Muscle of leg (tissue), 11 donors: ENCODE measurements around the gene C1QTNF8. TPM values are rescaled to one million over a fixed set of nuclear protein-coding genes. Genes with fewer than 3 reads are reported as not detected.

Source experiments
- DNase-seq: peaks from one replicate; pipeline ENCODE4 v3.0.0; 2013
- H3K27ac ChIP-seq: one replicate; pipeline ENCODE4 v1.5.1; 2013; ENCODE audit warnings: mild to moderate bottlenecking, low read length, control low read depth
- H3K27me3 ChIP-seq: one replicate; pipeline ENCODE4 v1.6.1; 2013; ENCODE audit warnings: low read length; ENCODE audit not compliant: control insufficient read depth, insufficient read depth
- H3K36me3 ChIP-seq: one replicate; pipeline ENCODE4 v1.6.1; 2013; ENCODE audit warnings: low read length; ENCODE audit not compliant: control insufficient read depth, insufficient read depth
- H3K4me1 ChIP-seq: one replicate; pipeline ENCODE4 v1.6.1; 2013; ENCODE audit warnings: low read length; ENCODE audit not compliant: control insufficient read depth, insufficient read depth
- H3K4me3 ChIP-seq: one replicate; pipeline ENCODE4 v1.5.1; 2013; ENCODE audit warnings: low read length, control low read depth
- H3K9me3 ChIP-seq: replicated peaks from 2 replicates; pipeline ENCODE4 v1.6.1; 2013; ENCODE audit warnings: low read depth, low read length; ENCODE audit not compliant: control insufficient read depth
- WGBS: methylation state at CpG from one replicate; pipeline ENCODE4 v1.1.5; 2013; ENCODE audit warnings: missing lambda C conversion rate; ENCODE audit not compliant: insufficient coverage; 5-methylcytosine and 5-hydroxymethylcytosine counted together
- polyA plus RNA-seq, 8 donors: library from polyadenylated mRNA; unstranded; fragments of 120-200 nt; gene quantifications; one replicate each; pipeline versions ENCODE4 v1.2.1 to v1.2.3, GENCODE V29; 2013; ENCODE audit warnings: inconsistent platforms in 1 of 8, low replicate concordance in 1 of 8; ENCODE audit not compliant: insufficient read length in 8 of 8, insufficient read depth in 1 of 8
- total RNA-seq: library from RNA; stranded (reverse); fragments of 120-200 nt; gene quantifications from one replicate; pipeline ENCODE4 v1.2.4, GENCODE V29; 2013

C1QTNF8 gene
- total and polyA plus RNA-seq, 9 donors, result not detected

DNA sequence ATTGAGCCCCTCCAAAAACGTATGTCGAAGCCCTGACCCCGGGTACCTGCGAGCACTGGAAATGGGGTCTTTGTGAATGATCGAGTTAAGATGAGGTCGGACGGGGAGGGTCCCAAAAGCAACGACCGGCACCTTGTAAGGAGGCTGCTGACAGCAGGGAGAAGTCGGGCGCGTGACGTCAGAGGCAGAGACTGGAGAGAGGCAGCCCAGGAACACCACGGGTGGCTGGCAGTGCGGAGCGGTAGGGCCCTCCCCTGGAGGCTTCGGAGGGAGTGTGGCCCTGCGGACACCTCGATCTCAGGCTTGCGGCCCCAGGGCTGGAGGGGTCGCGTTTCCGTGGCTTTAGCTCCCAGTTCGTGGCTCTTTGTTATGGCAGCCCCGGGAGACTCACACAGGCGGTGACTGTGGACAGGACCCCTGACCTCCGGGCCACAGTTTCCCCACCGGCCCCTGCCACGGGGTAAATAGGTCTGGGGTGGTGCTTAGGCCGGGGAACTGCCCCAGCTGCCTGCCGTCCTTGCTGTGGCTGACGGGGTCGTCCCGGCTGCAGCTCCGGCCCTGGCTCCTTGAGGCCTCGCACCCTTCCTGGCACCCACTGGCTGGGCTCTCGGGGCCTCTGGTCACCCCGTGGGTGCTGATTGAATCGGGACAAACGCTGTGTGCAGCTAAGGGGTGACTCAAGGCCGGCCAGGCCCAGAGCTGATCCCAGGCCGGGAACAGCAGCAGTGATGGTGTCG is 34.1 kb downstream of the C1QTNF8 start:
- DNase-seq, result no peak
- Histone ChIP-seq H3K9me3 (peaks cover 3% of the 10 kb centered on the region), H3K36me3 (no peaks in the 10 kb centered on the region), H3K4me3 (no peak overlapping the region), H3K4me1 (peaks cover 10% of the 10 kb centered on the region), H3K27me3 (peaks cover 36% of the 10 kb centered on the region), H3K27ac (no peak overlapping the region)
- WGBS, result 81% methylated on average over 42 of the region's 43 CpGs

DNA sequence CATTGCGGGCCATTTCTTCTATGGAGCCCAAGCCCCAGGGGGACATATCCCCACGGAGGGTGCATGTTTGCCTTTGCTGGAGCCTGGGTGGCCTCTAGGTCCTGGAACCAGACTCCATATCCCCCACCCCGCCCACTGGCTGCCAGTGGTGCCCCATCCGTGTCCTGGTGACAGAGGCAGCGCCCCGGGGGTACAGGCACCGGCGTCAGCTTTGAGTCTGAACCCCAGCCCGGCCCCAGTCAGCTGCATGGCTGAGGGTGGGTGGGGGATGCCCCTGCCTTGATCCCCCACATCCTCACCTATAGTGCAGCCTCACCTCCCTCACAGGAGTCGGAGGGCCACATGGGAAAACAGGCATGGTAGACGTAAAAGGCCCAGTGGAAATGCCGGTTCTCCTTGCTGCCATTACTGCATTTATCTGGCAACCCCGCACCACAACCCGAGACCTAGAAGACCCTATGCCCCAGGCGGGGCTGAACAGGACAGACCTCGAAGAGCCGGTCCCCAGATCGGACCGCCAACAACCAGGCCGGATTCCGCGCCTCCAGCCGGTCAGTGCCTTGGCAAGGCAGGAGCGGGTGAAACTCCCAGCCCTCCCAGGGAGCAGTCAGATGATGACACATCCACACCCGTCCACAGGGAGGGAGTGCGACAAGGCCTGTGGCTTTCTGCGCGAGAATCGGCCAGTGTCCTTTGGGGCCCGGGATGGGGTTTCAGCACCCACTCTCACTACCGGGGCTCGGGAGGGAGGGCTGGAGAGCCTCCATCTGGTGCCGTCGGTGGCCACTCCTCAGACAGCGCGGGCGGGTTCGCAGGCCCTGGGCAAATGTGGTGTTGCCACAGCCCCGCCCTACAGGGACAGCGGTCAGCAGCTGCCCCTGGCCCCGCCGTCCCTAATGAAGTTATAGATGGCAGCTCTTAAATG is 35.4 kb downstream of the C1QTNF8 start:
- WGBS, result 79% methylated on average over 30 of the region's 42 CpGs
- H3K4me3 ChIP-seq, result no peak overlapping the region
- no peak overlapping the region for H3K27ac ChIP-seq
- peaks cover 23% of the 10 kb centered on the region for H3K27me3 ChIP-seq
- peaks cover 6% of the 10 kb centered on the region for H3K9me3 ChIP-seq
- no peaks in the 10 kb centered on the region for H3K36me3 ChIP-seq
- peaks cover 18% of the 10 kb centered on the region for H3K4me1 ChIP-seq
- DNase-seq, result no peak

GRCh38 chr16:1059310-1059709 is 36.7 kb downstream of the C1QTNF8 start:
- H3K4me1 ChIP-seq, result peaks cover 31% of the 10 kb centered on the region
- no peak overlapping the region for H3K27ac ChIP-seq
- DNase-seq, result no peak
- H3K27me3 ChIP-seq, result peaks cover 10% of the 10 kb centered on the region
- peaks cover 6% of the 10 kb centered on the region for H3K9me3 ChIP-seq
- H3K4me3 ChIP-seq, result no peak overlapping the region
- WGBS, result no CpG with 5 or more reads among the region's 3 CpGs
- no peaks in the 10 kb centered on the region for H3K36me3 ChIP-seq

GRCh38 chr16:1058216-1058615 is 37.8 kb downstream of the C1QTNF8 start:
- H3K9me3 ChIP-seq, result peaks cover 6% of the 10 kb centered on the region
- peaks cover 1% of the 10 kb centered on the region for H3K27me3 ChIP-seq

GRCh38 chr16:1057252-1057932 is 38.7 kb downstream of the C1QTNF8 start:
- Histone ChIP-seq H3K4me1 (peaks cover 51% of the 10 kb centered on the region), H3K36me3 (no peaks in the 10 kb centered on the region), H3K4me3 (no peak overlapping the region), H3K27ac (no peak overlapping the region), H3K27me3 (no peaks in the 10 kb centered on the region), H3K9me3 (peaks cover 6% of the 10 kb centered on the region)
- no peak for DNase-seq
- WGBS, result 20% methylated on average over 31 of the region's 33 CpGs

More at GRCh38 chr16:1058216-1058615, 37.8 kb downstream of the C1QTNF8 start:
- DNase-seq, result no peak
- H3K36me3 ChIP-seq, result no peaks in the 10 kb centered on the region
- 46% methylated on average over 10 of the region's 14 CpGs for WGBS
- peaks cover 42% of the 10 kb centered on the region for H3K4me1 ChIP-seq
- H3K4me3 ChIP-seq, result no peak overlapping the region
- no peak overlapping the region for H3K27ac ChIP-seq

DNA sequence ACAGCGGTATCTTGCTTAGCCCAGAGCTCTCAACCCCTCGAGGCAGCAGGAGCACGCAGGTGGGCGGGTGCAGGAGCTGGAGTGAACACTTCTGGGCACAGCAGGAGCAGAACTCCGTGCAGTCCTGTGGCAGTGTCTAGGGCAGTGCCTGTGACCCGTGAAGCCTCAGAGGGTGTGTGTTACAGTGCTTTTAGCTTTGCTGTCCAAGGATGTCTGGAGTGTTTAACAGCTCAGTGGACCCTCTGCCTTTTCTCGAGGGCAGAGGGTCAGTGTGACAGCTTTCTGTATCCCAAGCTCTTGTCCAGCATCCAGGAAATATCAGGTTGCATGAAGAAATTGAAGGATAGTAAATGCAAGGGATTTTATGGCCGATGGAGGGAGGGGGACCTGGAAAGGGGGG is 39.8 kb downstream of the C1QTNF8 start:
- H3K27ac ChIP-seq, result no peak overlapping the region
- peaks cover 6% of the 10 kb centered on the region for H3K9me3 ChIP-seq
- peaks cover 62% of the 10 kb centered on the region for H3K4me1 ChIP-seq
- H3K4me3 ChIP-seq, result no peak overlapping the region
- 62% methylated on average over 8 of the region's 8 CpGs for WGBS
- H3K36me3 ChIP-seq, result no peaks in the 10 kb centered on the region
- no peaks in the 10 kb centered on the region for H3K27me3 ChIP-seq
- DNase-seq, result no peak

GRCh38 chr16:1055557-1055924 is 40.5 kb downstream of the C1QTNF8 start:
- 78% methylated on average over 7 of the region's 13 CpGs for WGBS
- H3K27me3 ChIP-seq, result peaks cover 3% of the 10 kb centered on the region
- DNase-seq, result no peak

DNA sequence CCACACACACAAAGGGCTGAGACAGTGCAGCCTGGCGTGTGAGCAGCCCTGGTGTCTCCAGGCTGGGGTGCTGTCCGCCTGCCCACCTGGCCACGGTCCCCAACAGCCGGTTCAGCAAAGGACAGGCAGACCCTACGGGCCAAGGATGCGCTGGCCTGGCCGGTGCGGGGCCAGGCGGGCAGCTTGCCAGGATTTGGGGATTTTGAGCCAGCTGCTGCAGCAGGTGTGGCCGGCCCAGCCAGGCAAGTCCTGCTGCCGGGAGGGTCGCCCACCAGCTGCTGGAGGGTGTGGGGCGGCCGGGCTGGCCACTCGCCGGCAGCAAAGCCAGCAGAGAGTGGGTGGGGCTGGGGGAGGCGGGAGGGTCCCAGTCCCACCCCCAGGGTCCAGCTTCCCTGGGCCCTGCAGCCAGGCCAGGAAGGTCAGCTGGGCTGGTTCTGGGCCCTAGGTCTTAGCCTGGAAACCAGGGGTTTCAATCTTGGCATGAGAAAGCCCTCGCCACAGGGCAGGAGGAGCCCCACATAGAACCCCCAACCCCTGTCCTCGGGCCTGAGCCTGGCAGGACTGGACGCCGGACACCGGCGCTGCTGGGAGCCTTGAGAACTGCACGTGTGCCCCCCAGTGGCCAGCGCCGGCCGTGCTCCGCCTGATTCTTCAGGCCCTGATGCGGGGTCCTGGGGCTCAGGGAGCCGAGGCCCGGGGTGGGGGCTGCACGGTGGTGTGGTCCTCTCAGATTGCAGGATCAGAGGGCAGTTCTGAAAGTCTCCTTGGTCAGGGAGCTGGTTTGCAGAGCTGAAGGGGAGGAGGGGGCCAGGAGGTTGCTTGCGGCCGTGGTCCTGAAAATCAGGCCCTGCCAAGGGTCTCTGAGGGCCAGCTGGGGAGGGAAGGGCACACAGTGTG is 41.1 kb downstream of the C1QTNF8 start:
- H3K4me3 ChIP-seq, result no peak overlapping the region
- H3K4me1 ChIP-seq, result peaks cover 75% of the 10 kb centered on the region
- no peaks in the 10 kb centered on the region for H3K36me3 ChIP-seq
- 13% methylated on average over 33 of the region's 34 CpGs for WGBS
- H3K27me3 ChIP-seq, result peaks cover 6% of the 10 kb centered on the region
- DNase-seq, result peak; percentile 87
- peaks cover 6% of the 10 kb centered on the region for H3K9me3 ChIP-seq
- peak overlapping the region; percentile 20 for H3K27ac ChIP-seq

More at GRCh38 chr16:1055557-1055924, 40.5 kb downstream of the C1QTNF8 start:
- no peak overlapping the region for H3K27ac ChIP-seq
- peaks cover 68% of the 10 kb centered on the region for H3K4me1 ChIP-seq
- no peaks in the 10 kb centered on the region for H3K36me3 ChIP-seq
- H3K9me3 ChIP-seq, result peaks cover 6% of the 10 kb centered on the region
- H3K4me3 ChIP-seq, result no peak overlapping the region

- H3K9me3 ChIP-seq, result peaks cover 3% of the 10 kb centered on the region
- no peaks in the 10 kb centered on the region for H3K36me3 ChIP-seq
- peaks cover 85% of the 10 kb centered on the region for H3K4me1 ChIP-seq
- peak overlapping the region; percentile 7 for H3K27ac ChIP-seq
- 67% methylated on average over 21 of the region's 21 CpGs for WGBS
- no peak for DNase-seq
- peaks cover 6% of the 10 kb centered on the region for H3K27me3 ChIP-seq
- H3K4me3 ChIP-seq, result no peak overlapping the region
Measured at GRCh38 chr16:1053700-1054368, 42.2 kb downstream of the C1QTNF8 start.
